SK-N-SH (cell line): ENCODE data around the gene UBC. TPM values are rescaled to one million over a fixed set of nuclear protein-coding genes. Genes with fewer than 3 reads are reported as not detected.

Experiments
- CTCF ChIA-PET: fragments of 300-600, 350-600 bp; formaldehyde crosslinking; extraction: SDS; loops from one replicate; lab custom pipeline; 2021; lab: Yijun Ruan, JAX
- POLR2A ChIA-PET: fragments of 350-600 bp; sonication (Branson Sonifier 250); formaldehyde crosslinking; extraction: SDS; loops from one replicate; lab custom pipeline; 2020; ENCODE audit warnings: antibody characterized with exemption, inconsistent platforms; lab: Yijun Ruan, JAX
- DNase-seq: peaks from one replicate; pipeline ENCODE4 v3.0.0; 2012
- H2AFZ ChIP-seq: fragments of 200-600 bp; sonication (generic); 2 replicates; pipeline ENCODE4 v1.8.1; 2016; ENCODE audit warnings: antibody characterized with exemption, mild to moderate bottlenecking, low read depth
- H3F3A ChIP-seq: fragments of 200-600 bp; sonication (generic); replicated peaks from 2 replicates; pipeline ENCODE3; 2016; ENCODE audit warnings: antibody characterized with exemption, mild to moderate bottlenecking; ENCODE audit not compliant: insufficient read depth
- H3K27ac ChIP-seq, 2 experiments: fragments of 200-500 bp in 1 of 2; fragments of 200-600 bp in 1 of 2; sonication (Bioruptor generic) in 1 of 2; sonication (generic), shearing (Covaris generic) in 1 of 2; 2 replicates each; pipeline versions ENCODE4 v1.5.1 to v1.6.1; 2014 to 2016; ENCODE audit warnings: low read depth in 2 of 2, inconsistent platforms in 1 of 2, low read length in 1 of 2, mild to moderate bottlenecking in 1 of 2, mixed read lengths in 1 of 2
- H3K27me3 ChIP-seq: fragments of 200-600 bp; sonication (generic), shearing (Covaris generic); 2 replicates; pipeline ENCODE4 v1.6.1; 2016; ENCODE audit warnings: mixed run types; ENCODE audit not compliant: insufficient read depth
- H3K36me3 ChIP-seq, 2 experiments: fragments of 200-500 bp in 1 of 2; fragments of 200-600 bp in 1 of 2; sonication (Bioruptor generic) in 1 of 2; sonication (generic) in 1 of 2; replicated peaks in 1 of 2; 2 replicates each; pipeline versions ENCODE3 to v1.5.1; 2014 to 2016; ENCODE audit warnings: low read length in 1 of 2, mild to moderate bottlenecking in 1 of 2; ENCODE audit not compliant: insufficient read depth in 2 of 2, control insufficient read depth in 1 of 2
- H3K4me1 ChIP-seq, 2 experiments: fragments of 200-500 bp in 1 of 2; fragments of 200-600 bp in 1 of 2; sonication (Bioruptor generic) in 1 of 2; sonication (generic), shearing (Covaris generic) in 1 of 2; 2 replicates each; pipeline versions ENCODE4 v1.5.1 to v1.6.1; 2014 to 2016; ENCODE audit warnings: low read depth in 1 of 2, low read length in 1 of 2, mixed run types in 1 of 2; ENCODE audit not compliant: insufficient read depth in 2 of 2, control insufficient read depth in 1 of 2
- H3K4me2 ChIP-seq: fragments of 200-600 bp; sonication (generic), shearing (Covaris generic); 2 replicates; pipeline ENCODE4 v1.6.1; 2017; ENCODE audit warnings: mixed run types
- H3K4me3 ChIP-seq, 2 experiments: fragments of 200-500 bp in 1 of 2; fragments of 200-600 bp in 1 of 2; sonication (Bioruptor generic) in 1 of 2; sonication (generic), shearing (Covaris generic) in 1 of 2; 2 replicates each; pipeline versions ENCODE4 v1.5.1 to v1.8.1; 2014 to 2016; ENCODE audit warnings: low read depth in 2 of 2, inconsistent platforms in 1 of 2, low read length in 1 of 2, mild to moderate bottlenecking in 1 of 2, mixed read lengths in 1 of 2, moderate library complexity in 1 of 2
- H3K79me2 ChIP-seq: fragments of 200-600 bp; sonication (generic); 2 replicates; pipeline ENCODE4 v1.8.1; 2017; ENCODE audit warnings: mild to moderate bottlenecking; ENCODE audit not compliant: insufficient read depth
- H3K9ac ChIP-seq: fragments of 200-600 bp; sonication (generic); 2 replicates; pipeline ENCODE4 v1.6.1; 2017; ENCODE audit warnings: mixed run types
- H3K9me2 ChIP-seq: fragments of 200-600 bp; sonication (generic); 2 replicates; pipeline ENCODE4 v1.6.1; 2017; ENCODE audit warnings: mixed run types
- H3K9me3 ChIP-seq: fragments of 200-600 bp; sonication (generic); 2 replicates; pipeline ENCODE4 v1.6.1; 2017; ENCODE audit warnings: mixed run types, mild to moderate bottlenecking, moderate library complexity
- H4K20me1 ChIP-seq: fragments of 200-600 bp; sonication (generic); 2 replicates; pipeline ENCODE4 v1.6.1; 2017; ENCODE audit warnings: mild to moderate bottlenecking, mixed run types; ENCODE audit not compliant: insufficient read depth
- CHD2 ChIP-seq: fragments of 150-350 bp; IDR thresholded peaks from 2 replicates; pipeline ENCODE4 v1.6.1; 2018; ENCODE audit warnings: low read length; ENCODE audit not compliant: partially characterized antibody
- EP300 ChIP-seq, 2 experiments: IDR thresholded peaks; 2 replicates each; pipeline versions ENCODE4 v1.4.0 to v1.6.1; 2012; ENCODE audit warnings: borderline replicate concordance in 1 of 2, low read depth in 1 of 2, low read length in 1 of 2
- FOSL2 ChIP-seq: IDR thresholded peaks from 2 replicates; pipeline ENCODE4 v1.4.0; 2012; ENCODE audit warnings: low read depth, mild to moderate bottlenecking, moderate library complexity, borderline replicate concordance
- FOXM1 ChIP-seq: IDR thresholded peaks from 2 replicates; pipeline ENCODE4 v1.4.0; 2012; ENCODE audit warnings: low read depth, mild to moderate bottlenecking
- JUND ChIP-seq: IDR thresholded peaks from 2 replicates; pipeline ENCODE4 v1.4.0; 2012
- MEF2A ChIP-seq: IDR thresholded peaks from 2 replicates; pipeline ENCODE4 v1.4.0; 2012; ENCODE audit warnings: low read depth, borderline replicate concordance
- NFIC ChIP-seq: IDR thresholded peaks from 2 replicates; pipeline ENCODE4 v1.4.0; 2012; ENCODE audit warnings: borderline replicate concordance
- NRF1 ChIP-seq: IDR thresholded peaks from 2 replicates; pipeline ENCODE4 v1.6.1; 2012; ENCODE audit warnings: low read depth, mild to moderate bottlenecking, low read length
- POLR2AphosphoS5 ChIP-seq: IDR thresholded peaks from 2 replicates; pipeline ENCODE4 v1.6.1; 2012; ENCODE audit warnings: low read depth, low read length
- RCOR1 ChIP-seq: fragments of 150-350 bp; IDR thresholded peaks from 2 replicates; pipeline ENCODE4 v1.6.1; 2017; ENCODE audit warnings: antibody characterized with exemption, low read length
- RXRA ChIP-seq: IDR thresholded peaks from 2 replicates; pipeline ENCODE4 v1.4.0; 2012; ENCODE audit warnings: low read depth, mild to moderate bottlenecking, borderline replicate concordance
- SIN3A ChIP-seq: IDR thresholded peaks from 2 replicates; pipeline ENCODE4 v1.6.1; 2012; ENCODE audit warnings: low read depth, mild to moderate bottlenecking, low read length, moderate library complexity, borderline replicate concordance
- SMC3 ChIP-seq: IDR thresholded peaks from 2 replicates; pipeline ENCODE4 v1.6.1; 2012; ENCODE audit warnings: low read depth, low read length, improper control_type of control experiment
- TAF1 ChIP-seq: IDR thresholded peaks from 2 replicates; pipeline ENCODE4 v1.6.1; 2012; ENCODE audit warnings: low read depth, mild to moderate bottlenecking, low read length, moderate library complexity, borderline replicate concordance
- TCF12 ChIP-seq: IDR thresholded peaks from 2 replicates; pipeline ENCODE4 v1.4.0; 2012
- TEAD4 ChIP-seq: IDR thresholded peaks from 2 replicates; pipeline ENCODE4 v1.4.0; 2012; ENCODE audit warnings: mild to moderate bottlenecking, borderline replicate concordance; ENCODE audit not compliant: insufficient read depth
- WGBS: methylation state at CpG from one replicate; pipeline ENCODE4 v1.1.6; 2017; ENCODE audit warnings: low lambda C conversion rate; 5-methylcytosine and 5-hydroxymethylcytosine counted together
- polyA plus RNA-seq, 3 experiments: library from polyadenylated mRNA; depleted of rRNA; stranded (reverse); fragments of >200 nt; gene quantifications; 2 replicates each; pipeline ENCODE4 v1.2.3, GENCODE V29; 2012
- TF ChIP-seq, protein P1 (sequence below): fragments of 150-350 bp; IDR thresholded peaks from 2 replicates; pipeline ENCODE4 v1.6.1; 2017; ENCODE audit warnings: antibody characterized with exemption, low read length, low read depth, borderline replicate concordance
- TF ChIP-seq, protein P2 (sequence below): IDR thresholded peaks from 2 replicates; pipeline ENCODE4 v1.4.0; 2012; ENCODE audit warnings: low read depth, borderline replicate concordance
- TF ChIP-seq, protein P3 (sequence below): IDR thresholded peaks from 2 replicates; pipeline ENCODE4 v1.4.0; 2012; ENCODE audit warnings: low read depth, borderline replicate concordance
- TF ChIP-seq, protein P4 (sequence below): fragments of 200-600 bp; sonication (generic); IDR thresholded peaks from 2 replicates; pipeline ENCODE4 v1.6.1; 2017; ENCODE audit warnings: antibody characterized with exemption, mild to moderate bottlenecking, moderate library complexity
- TF ChIP-seq, protein P5 (sequence below): IDR thresholded peaks from 2 replicates; pipeline ENCODE4; 2012
- TF ChIP-seq, protein P6 (sequence below): IDR thresholded peaks from 2 replicates; pipeline ENCODE4 v1.4.0; 2012; ENCODE audit warnings: low read depth

The UBC gene
- polyA plus RNA-seq, 1 of the 3 experiments (the other 2 are of a cell fraction), result 1,327 TPM

DNA sequence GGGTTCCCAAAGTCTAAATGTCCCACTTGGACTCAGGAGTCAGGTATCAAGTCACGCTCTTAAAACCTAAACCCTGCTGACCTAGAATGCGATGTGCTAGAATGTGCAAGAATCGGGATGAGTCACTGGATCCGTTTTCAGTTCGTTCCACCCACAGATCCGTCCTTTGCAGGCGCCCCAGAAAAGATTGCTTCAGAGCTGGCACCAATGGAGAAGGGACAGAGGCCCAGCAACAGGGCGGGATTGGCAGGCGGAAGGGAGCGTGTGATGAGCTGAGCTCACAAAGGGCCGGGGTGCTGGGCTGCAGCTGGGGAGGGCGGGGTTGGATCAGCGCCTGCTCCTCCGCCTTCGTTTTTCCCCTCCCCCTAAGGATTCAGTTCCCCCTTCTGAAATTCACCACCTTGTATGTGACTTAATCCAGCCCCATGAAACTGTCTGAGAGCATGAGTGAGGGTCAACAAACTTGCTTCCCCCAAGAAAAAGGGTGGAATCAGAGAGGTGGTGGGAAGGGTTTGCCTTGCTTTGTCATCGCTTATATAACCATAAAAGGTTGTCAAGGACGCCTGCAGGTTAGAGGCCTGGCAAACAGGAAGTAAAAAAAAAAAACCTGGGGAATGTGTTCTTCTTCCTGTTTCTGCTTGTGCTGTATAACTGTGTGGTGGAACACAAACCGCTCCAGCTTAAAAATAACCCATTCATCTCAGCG lies 2.8 kb upstream of the UBC start (continued):
- TF ChIP-seq EP300 (IDR thresholded peaks at IDR 0.05; ENCODE audit: borderline replicate concordance in 1 of 2, low read depth in 1 of 2, low read length in 1 of 2), result peak; percentile 83 to 94; a peak in 3 of 4 replicates
- peak; percentile 67 for TF ChIP-seq POLR2AphosphoS5

DNA sequence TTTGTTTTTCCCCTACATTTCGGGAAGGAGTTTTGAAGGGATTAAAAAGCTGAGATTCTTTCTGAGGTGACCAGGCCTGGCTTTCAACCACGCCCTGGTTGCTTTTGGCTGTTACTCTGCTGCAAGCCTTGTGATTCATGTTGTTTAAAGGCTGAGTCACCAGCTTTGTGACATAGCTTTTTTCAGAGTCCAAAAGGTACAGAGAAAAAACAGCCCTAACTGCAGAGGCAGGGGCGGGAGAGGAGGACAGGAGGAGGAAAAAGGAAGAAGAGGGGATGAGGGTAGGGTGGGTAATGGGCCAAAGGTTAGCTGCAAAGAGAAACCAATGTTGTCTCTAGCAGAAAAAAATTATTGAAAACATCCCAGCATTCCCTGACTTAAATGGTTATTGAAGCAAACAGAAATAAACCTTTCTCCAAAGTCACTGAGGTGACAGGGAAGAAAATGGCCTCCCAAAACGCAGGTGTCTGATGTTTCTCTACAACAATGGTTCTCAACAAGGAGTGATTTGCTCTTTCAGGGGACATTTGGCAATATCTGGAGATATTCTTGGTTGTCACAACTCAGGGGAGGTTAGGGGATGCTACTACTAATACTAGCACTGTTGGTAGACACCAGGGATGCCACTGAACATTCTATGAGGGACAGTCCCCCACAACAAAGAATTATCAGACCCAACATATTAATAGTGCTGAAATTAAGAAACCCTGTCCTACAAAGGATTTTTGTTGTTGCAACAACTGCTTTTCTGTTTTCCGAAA lies 2.1 kb upstream of the UBC start:
- H3K9me3 ChIP-seq, result no peaks in the 10 kb centered on the region
- peaks cover 25% of the 10 kb centered on the region for H4K20me1 ChIP-seq
- peaks cover 24 to 46% of the 10 kb centered on the region in 2 experiments; a peak in 3 of 4 replicates for H3K4me1 ChIP-seq
- peaks cover 35% of the 10 kb centered on the region for H3F3A ChIP-seq
- H3K27me3 ChIP-seq, result no peaks in the 10 kb centered on the region
- DNase-seq, result no peak
- H2AFZ ChIP-seq, result no peak overlapping the region
- peaks cover 36% of the 10 kb centered on the region for H3K79me2 ChIP-seq
- H3K9ac ChIP-seq, result peak overlapping the region; percentile 99
- WGBS, result 9% methylated on average over 5 of the region's 5 CpGs
- no peaks in the 10 kb centered on the region for H3K9me2 ChIP-seq
- H3K27ac ChIP-seq, result peak overlapping the region; percentile 97 to 100
- peak overlapping the region; percentile 32 to 100 for H3K4me3 ChIP-seq
- peak overlapping the region; percentile 89 for H3K4me2 ChIP-seq
- H3K36me3 ChIP-seq, result peaks cover 5 to 9% of the 10 kb centered on the region in 2 experiments
- ChIA-PET CTCF (interaction anchor here (0.9 to 7.5 kb wide), 4 partner anchors 10 to 54 kb away, joined by 3 to 51 read pairs (median 13); no protein-coding TSS in a partner anchor), POLR2A (interaction anchor here (0.6 to 2.4 kb wide), 7 partner anchors 11 to 121 kb away, joined by 3 to 15 read pairs (median 7); no protein-coding TSS in a partner anchor)
- TF ChIP-seq FOXM1 (no peak), POLR2AphosphoS5 (peak; percentile 42; the same call in 1 of the 2 replicates), FOSL2 (peak; percentile 97), SMC3 (no peak), TEAD4 (no peak), RXRA (peak; percentile 51), EP300 (IDR thresholded peaks at IDR 0.05; ENCODE audit: borderline replicate concordance in 1 of 2, low read depth in 1 of 2, low read length in 1 of 2) (peak in 1 of 2 experiments; percentile 37; a peak in 1 of 4 replicates), MEF2A (no peak), SIN3A (no peak; the same call in 1 of the 2 replicates), TCF12 (peak; percentile 71), JUND (peak; percentile 92), TAF1 (no peak; the same call in 1 of the 2 replicates), CHD2 (no peak), RCOR1 (no peak), NRF1 (no peak), NFIC (peak; percentile 60; the same call in 1 of the 2 replicates)
- TF ChIP-seq, protein P1, sequence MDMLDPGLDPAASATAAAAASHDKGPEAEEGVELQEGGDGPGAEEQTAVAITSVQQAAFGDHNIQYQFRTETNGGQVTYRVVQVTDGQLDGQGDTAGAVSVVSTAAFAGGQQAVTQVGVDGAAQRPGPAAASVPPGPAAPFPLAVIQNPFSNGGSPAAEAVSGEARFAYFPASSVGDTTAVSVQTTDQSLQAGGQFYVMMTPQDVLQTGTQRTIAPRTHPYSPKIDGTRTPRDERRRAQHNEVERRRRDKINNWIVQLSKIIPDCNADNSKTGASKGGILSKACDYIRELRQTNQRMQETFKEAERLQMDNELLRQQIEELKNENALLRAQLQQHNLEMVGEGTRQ, result no peak
- TF ChIP-seq, protein P2, sequence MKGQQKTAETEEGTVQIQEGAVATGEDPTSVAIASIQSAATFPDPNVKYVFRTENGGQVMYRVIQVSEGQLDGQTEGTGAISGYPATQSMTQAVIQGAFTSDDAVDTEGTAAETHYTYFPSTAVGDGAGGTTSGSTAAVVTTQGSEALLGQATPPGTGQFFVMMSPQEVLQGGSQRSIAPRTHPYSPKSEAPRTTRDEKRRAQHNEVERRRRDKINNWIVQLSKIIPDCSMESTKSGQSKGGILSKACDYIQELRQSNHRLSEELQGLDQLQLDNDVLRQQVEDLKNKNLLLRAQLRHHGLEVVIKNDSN, result no peak
- TF ChIP-seq, protein P3, sequence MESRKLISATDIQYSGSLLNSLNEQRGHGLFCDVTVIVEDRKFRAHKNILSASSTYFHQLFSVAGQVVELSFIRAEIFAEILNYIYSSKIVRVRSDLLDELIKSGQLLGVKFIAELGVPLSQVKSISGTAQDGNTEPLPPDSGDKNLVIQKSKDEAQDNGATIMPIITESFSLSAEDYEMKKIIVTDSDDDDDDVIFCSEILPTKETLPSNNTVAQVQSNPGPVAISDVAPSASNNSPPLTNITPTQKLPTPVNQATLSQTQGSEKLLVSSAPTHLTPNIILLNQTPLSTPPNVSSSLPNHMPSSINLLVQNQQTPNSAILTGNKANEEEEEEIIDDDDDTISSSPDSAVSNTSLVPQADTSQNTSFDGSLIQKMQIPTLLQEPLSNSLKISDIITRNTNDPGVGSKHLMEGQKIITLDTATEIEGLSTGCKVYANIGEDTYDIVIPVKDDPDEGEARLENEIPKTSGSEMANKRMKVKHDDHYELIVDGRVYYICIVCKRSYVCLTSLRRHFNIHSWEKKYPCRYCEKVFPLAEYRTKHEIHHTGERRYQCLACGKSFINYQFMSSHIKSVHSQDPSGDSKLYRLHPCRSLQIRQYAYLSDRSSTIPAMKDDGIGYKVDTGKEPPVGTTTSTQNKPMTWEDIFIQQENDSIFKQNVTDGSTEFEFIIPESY, result no peak
- TF ChIP-seq, protein P4, sequence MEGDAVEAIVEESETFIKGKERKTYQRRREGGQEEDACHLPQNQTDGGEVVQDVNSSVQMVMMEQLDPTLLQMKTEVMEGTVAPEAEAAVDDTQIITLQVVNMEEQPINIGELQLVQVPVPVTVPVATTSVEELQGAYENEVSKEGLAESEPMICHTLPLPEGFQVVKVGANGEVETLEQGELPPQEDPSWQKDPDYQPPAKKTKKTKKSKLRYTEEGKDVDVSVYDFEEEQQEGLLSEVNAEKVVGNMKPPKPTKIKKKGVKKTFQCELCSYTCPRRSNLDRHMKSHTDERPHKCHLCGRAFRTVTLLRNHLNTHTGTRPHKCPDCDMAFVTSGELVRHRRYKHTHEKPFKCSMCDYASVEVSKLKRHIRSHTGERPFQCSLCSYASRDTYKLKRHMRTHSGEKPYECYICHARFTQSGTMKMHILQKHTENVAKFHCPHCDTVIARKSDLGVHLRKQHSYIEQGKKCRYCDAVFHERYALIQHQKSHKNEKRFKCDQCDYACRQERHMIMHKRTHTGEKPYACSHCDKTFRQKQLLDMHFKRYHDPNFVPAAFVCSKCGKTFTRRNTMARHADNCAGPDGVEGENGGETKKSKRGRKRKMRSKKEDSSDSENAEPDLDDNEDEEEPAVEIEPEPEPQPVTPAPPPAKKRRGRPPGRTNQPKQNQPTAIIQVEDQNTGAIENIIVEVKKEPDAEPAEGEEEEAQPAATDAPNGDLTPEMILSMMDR, result no peak
- TF ChIP-seq, protein P5, sequence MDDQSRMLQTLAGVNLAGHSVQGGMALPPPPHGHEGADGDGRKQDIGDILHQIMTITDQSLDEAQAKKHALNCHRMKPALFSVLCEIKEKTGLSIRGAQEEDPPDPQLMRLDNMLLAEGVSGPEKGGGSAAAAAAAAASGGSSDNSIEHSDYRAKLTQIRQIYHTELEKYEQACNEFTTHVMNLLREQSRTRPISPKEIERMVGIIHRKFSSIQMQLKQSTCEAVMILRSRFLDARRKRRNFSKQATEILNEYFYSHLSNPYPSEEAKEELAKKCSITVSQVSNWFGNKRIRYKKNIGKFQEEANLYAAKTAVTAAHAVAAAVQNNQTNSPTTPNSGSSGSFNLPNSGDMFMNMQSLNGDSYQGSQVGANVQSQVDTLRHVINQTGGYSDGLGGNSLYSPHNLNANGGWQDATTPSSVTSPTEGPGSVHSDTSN, result peak; percentile 58
- TF ChIP-seq, protein P6, sequence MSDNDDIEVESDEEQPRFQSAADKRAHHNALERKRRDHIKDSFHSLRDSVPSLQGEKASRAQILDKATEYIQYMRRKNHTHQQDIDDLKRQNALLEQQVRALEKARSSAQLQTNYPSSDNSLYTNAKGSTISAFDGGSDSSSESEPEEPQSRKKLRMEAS, result peak; percentile 49
